Cardiac muscle cell (in vitro differentiated cells and primary cell): Measurements from ENCODE around the gene ATP1B2. TPM values are rescaled to one million over a fixed set of nuclear protein-coding genes. Genes with fewer than 3 reads are reported as not detected.

Source experiments
- DNase-seq, 2 donors: peaks; one replicate each; pipeline versions ENCODE4 v3.0.0 to v3.0.0-alpha.2; 2010 to 2017; ENCODE audit warnings: low read depth in 1 of 2, low spot score in 1 of 2
- H3K27ac ChIP-seq: fragments of 200-600 bp; sonication (generic); 2 replicates; pipeline ENCODE4 v1.5.1; 2016
- H3K27me3 ChIP-seq: fragments of 200-600 bp; sonication (generic); 2 replicates; pipeline ENCODE4 v1.6.0; 2016; ENCODE audit warnings: control low read depth
- H3K36me3 ChIP-seq: fragments of 200-600 bp; sonication (generic); 2 replicates; pipeline ENCODE4 v1.5.1; 2016; ENCODE audit warnings: control low read depth
- H3K4me1 ChIP-seq: fragments of 200-600 bp; sonication (generic); 2 replicates; pipeline ENCODE4 v1.8.1; 2017; ENCODE audit warnings: low read depth, mild to moderate bottlenecking, mixed run types
- H3K4me3 ChIP-seq: fragments of 200-600 bp; sonication (generic); 2 replicates; pipeline ENCODE4 v1.5.1; 2016; ENCODE audit warnings: mild to moderate bottlenecking
- H3K9me3 ChIP-seq: fragments of 200-600 bp; sonication (generic); 2 replicates; pipeline ENCODE4 v1.5.1; 2017; ENCODE audit warnings: low read depth, mild to moderate bottlenecking, control low read depth
- CTCF ChIP-seq: IDR thresholded peaks from 2 replicates; pipeline ENCODE4 v1.5.1; 2012; ENCODE audit warnings: low read depth, mild to moderate bottlenecking, low read length
- polyA plus RNA-seq: library from polyadenylated mRNA; unstranded; fragments of >200 nt; fragmentation: Nextera tagmentation; extraction: Ambion mirVana; gene quantifications from 2 replicates; pipeline ENCODE4 v1.2.1, GENCODE V29; 2016
- total RNA-seq: library from RNA; depleted of rRNA; stranded (reverse); fragments of >200 nt; gene quantifications from 2 replicates; pipeline ENCODE4 v1.2.3, GENCODE V29; 2016

Gene ATP1B2
- total and polyA plus RNA-seq, 2 experiments from 2014 or later, result 34.6 to 157 TPM

DNA sequence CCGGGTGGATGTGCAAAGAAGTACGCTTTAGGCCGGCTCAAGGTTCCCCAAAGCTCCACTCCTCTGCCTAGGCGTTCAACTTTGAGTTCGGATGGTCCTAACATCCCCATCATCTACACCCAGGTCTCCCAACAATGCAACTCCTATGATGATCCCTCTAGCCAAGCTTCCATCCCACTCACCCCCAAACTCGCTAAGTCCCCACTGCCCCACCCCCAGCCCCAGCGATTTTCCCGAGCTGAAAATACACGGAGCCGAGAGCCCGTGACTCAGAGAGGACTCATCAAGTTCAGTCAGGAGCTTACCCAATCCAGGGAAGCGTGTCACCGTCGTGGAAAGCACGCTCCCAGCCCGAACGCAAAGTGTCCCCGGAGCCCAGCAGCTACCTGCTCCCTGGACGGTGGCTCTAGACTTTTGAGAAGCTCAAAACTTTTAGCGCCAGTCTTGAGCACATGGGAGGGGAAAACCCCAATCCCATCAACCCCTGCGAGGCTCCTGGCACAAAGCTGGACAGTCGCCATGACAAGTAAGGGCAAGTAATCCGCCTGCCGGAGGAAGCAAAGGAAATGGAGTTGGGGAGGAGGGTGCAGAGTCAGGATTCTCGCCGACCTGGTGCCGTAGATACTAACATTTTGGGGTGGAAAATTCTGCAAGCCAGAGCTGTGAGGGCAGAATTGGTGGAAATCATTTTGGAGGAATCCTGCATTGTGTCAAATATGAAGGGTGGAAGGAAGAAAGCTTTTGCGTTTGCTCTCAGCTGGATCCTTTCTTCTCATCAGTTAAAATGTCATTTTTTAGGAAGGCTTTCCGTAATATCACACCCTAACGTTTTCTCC is 36.6 kb downstream of the ATP1B2 start, which contains the start of gene TP53:
TP53 (minus strand) TSS at position 419 of the 836 bp plus-strand sequence. CDS start 10,896 bp downstream, outside the sequence.
- no peak for TF ChIP-seq CTCF
- peak; percentile 90 to 94 for DNase-seq
- no peaks in the 10 kb centered on the region for H3K27me3 ChIP-seq

DNA sequence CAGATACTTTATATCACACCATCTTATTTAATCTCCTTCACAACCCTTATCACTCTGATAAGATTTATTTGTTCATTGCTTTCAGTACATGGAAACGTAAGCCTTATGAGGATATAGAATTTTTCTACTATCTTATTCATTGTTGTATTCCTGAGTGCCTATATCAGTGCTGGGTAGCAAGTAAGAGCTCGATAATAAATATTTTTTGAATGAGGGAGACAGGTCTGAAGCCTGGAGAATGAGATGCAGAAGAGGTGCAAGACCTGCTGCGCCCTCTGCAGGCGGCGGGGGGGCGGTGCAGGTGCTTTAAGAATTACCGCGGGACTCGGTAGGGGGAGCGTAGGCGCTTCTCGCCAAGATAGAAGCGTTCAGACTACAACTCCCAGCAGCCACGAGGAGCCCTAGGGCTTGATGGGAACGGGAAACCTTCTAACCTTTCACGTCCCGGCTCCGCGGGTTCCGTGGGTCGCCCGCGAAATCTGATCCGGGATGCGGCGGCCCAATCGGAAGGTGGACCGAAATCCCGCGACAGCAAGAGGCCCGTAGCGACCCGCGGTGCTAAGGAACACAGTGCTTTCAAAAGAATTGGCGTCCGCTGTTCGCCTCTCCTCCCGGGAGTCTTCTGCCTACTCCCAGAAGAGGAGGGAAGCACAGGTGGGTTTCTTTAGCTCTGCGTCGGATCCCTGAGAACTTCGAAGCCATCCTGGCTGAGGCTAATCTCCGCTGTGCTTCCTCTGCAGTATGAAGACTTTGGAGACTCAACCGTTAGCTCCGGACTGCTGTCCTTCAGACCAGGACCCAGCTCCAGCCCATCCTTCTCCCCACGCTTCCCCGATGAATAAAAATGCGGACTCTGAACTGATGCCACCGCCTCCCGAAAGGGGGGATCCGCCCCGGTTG is 37.4 kb downstream of the ATP1B2 start, which contains the start of gene WRAP53:
WRAP53 (plus strand) TSS at position 570 of the 900 bp plus-strand sequence; CDS start at position 742, 172 bp downstream.
- Histone ChIP-seq H3K36me3 (no peaks in the 10 kb centered on the region), H3K9me3 (no peaks in the 10 kb centered on the region), H3K27me3 (no peaks in the 10 kb centered on the region), H3K27ac (peak within 1 kb of the TSS; percentile 99), H3K4me3 (peak within 1 kb of the TSS; percentile 86), H3K4me1 (peaks cover 15% of the 10 kb centered on the region)
- peak; percentile 99 to 100 for DNase-seq
- peak; percentile 97 for TF ChIP-seq CTCF

More for the DNA sequence above, 36.6 kb downstream of the ATP1B2 start, which contains the start of gene TP53:
- no peaks in the 10 kb centered on the region for H3K9me3 ChIP-seq
- H3K4me3 ChIP-seq, result peak within 1 kb of the TSS; percentile 86
- peak within 1 kb of the TSS; percentile 99 for H3K27ac ChIP-seq
- peaks cover 15% of the 10 kb centered on the region for H3K4me1 ChIP-seq
- no peaks in the 10 kb centered on the region for H3K36me3 ChIP-seq

- H3K27ac ChIP-seq, result peak overlapping the region; percentile 45
- no peaks in the 10 kb centered on the region for H3K36me3 ChIP-seq
- no peak for TF ChIP-seq CTCF
- no peak for DNase-seq
- H3K4me3 ChIP-seq, result peak overlapping the region; percentile 58
- H3K27me3 ChIP-seq, result no peaks in the 10 kb centered on the region
- no peaks in the 10 kb centered on the region for H3K9me3 ChIP-seq
- H3K4me1 ChIP-seq, result peaks cover 15% of the 10 kb centered on the region
Observed at GRCh38 chr17:7688808-7689316, 38.1 kb downstream of the ATP1B2 start.

GRCh38 chr17:7695586-7695985 is 44.9 kb downstream of the ATP1B2 start:
- Histone ChIP-seq H3K4me3 (no peak overlapping the region), H3K36me3 (no peaks in the 10 kb centered on the region), H3K4me1 (no peaks in the 10 kb centered on the region), H3K27ac (no peak overlapping the region), H3K27me3 (no peaks in the 10 kb centered on the region), H3K9me3 (no peaks in the 10 kb centered on the region)
- no peak for TF ChIP-seq CTCF
- no peak for DNase-seq
